WI38 (cell line): ENCODE data around the gene MAP1A.
A peak's percentile ranks its signal among the peaks of the same experiment; 100 is the strongest.

Experiments used
- H3K4me3 ChIP-seq: 2 replicates; pipeline ENCODE4 v1.5.1; 2011; ENCODE audit warnings: low read depth, mild to moderate bottlenecking, control low read depth, low read length
- CTCF ChIP-seq: IDR thresholded peaks from 2 replicates; pipeline ENCODE4 v1.5.1; 2012; ENCODE audit warnings: low read depth, mild to moderate bottlenecking, control low read depth, low read length

Gene MAP1A

GRCh38 chr15:43517354-43518196 is at the start of gene MAP1A:
Gene MAP1A (plus strand): TSS chr15:43517608. CDS start chr15:43521474, 3,866 bp downstream.
- no peak for TF ChIP-seq CTCF
- peak within 1 kb of the TSS; percentile 96 for H3K4me3 ChIP-seq

GRCh38 chr15:43469867-43470266 is 47.5 kb upstream of the MAP1A start:
- TF ChIP-seq CTCF = no peak
- H3K4me3 ChIP-seq = no peak overlapping the region

GRCh38 chr15:43471975-43472374 is 45.4 kb upstream of the MAP1A start:
- TF ChIP-seq CTCF = no peak
- H3K4me3 ChIP-seq = no peak overlapping the region

GRCh38 chr15:43473885-43474284 is 43.5 kb upstream of the MAP1A start:
- no peak overlapping the region for H3K4me3 ChIP-seq
- TF ChIP-seq CTCF = no peak

- no peak overlapping the region for H3K4me3 ChIP-seq
- no peak for TF ChIP-seq CTCF
These were observed 33.9 kb upstream of the MAP1A start for GRCh38 chr15:43483297-43484128.

- TF ChIP-seq CTCF = no peak
- H3K4me3 ChIP-seq = no peak overlapping the region
These were observed 33.0 kb upstream of the MAP1A start for GRCh38 chr15:43484455-43484854.
